Measurements from ENCODE around the gene CDK5R1.

DNA sequence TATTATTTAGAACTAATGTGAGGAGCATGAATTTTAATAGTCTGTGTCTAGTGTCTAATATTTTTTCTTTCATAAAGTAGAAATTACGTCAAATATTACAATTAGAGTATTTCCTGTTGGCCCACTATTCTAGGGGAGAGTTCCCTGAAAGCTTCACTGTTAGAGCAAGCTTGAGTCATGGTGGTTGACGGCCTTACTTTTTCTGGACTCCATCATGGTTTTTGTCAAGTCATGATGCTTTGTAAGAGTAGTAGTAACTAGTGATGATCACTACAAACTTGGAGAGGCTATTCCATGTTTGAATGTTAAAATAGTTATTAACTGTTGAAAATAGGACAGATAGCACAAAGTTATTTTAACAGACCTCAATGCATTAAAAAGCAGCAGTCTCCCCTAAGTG, 40.8 kb upstream of the CDK5R1 start:
- TF ChIP-seq, protein P1, sequence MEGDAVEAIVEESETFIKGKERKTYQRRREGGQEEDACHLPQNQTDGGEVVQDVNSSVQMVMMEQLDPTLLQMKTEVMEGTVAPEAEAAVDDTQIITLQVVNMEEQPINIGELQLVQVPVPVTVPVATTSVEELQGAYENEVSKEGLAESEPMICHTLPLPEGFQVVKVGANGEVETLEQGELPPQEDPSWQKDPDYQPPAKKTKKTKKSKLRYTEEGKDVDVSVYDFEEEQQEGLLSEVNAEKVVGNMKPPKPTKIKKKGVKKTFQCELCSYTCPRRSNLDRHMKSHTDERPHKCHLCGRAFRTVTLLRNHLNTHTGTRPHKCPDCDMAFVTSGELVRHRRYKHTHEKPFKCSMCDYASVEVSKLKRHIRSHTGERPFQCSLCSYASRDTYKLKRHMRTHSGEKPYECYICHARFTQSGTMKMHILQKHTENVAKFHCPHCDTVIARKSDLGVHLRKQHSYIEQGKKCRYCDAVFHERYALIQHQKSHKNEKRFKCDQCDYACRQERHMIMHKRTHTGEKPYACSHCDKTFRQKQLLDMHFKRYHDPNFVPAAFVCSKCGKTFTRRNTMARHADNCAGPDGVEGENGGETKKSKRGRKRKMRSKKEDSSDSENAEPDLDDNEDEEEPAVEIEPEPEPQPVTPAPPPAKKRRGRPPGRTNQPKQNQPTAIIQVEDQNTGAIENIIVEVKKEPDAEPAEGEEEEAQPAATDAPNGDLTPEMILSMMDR (IDR thresholded peaks at IDR 0.05): no peak
- TF ChIP-seq POLR2A (IDR thresholded peaks at IDR 0.05) (no peak), EP300 (IDR thresholded peaks at IDR 0.05) (no peak)
